ENCODE results near the gene MT1F. TPM values are rescaled to one million over a fixed set of nuclear protein-coding genes. Genes with fewer than 3 reads are reported as not detected.

The MT1F gene
- total RNA-seq, 1 experiment from 2014 or later: 2.4 TPM

DNA sequence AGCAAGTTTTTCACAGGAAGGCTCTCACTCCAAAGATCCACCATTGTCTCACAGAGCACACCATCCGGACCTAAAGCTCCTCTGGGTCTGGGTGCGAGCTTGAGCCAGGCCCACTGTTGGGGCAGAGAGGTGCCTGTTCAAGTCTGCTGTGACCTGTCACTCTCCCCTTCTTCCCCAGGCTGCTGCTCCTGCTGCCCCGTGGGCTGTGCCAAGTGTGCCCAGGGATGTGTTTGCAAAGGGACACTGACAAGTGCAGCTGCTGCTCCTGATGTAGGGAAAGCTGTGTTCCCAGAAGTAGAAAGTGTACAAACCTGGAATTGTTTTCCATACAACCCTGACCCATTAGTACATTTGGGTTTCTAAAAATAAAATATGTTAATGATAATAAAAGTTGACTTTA, 19.7 kb downstream of the MT1F start:
- no peak overlapping the region for H3K27ac Mint-ChIP-seq (ENCODE audit: low read depth, unreplicated experiment)
- peaks cover 14% of the 10 kb centered on the region for H3K4me1 Mint-ChIP-seq (ENCODE audit: insufficient read depth, unreplicated experiment)
- BruUV-seq (replicated peaks): no TSS peak
- TF ChIP-seq CTCF (IDR thresholded peaks at IDR 0.05; ENCODE audit: unreplicated experiment): no peak
- POLR2A ChIA-PET: interaction anchor here (1.7 to 14.3 kb wide), 3 partner anchors 46 to 67 kb away, joined by 8 to 793 read pairs (median 444); partner anchors contain the start of genes MT1E and MT2A
- intact Hi-C loops (cut with micrococcal nuclease): no loop called here
- CTCF ChIA-PET: interaction anchor here (0.6 to 1.9 kb wide), 6 partner anchors 13 to 113 kb away, joined by 3 to 6 read pairs (median 3); no protein-coding TSS in a partner anchor
- no peaks in the 10 kb centered on the region for H3K36me3 Mint-ChIP-seq (ENCODE audit: insufficient read depth, unreplicated experiment)
- H3K4me3 Mint-ChIP-seq (ENCODE audit: unreplicated experiment): no peak overlapping the region
- no peak for DNase-seq (ENCODE audit: unreplicated experiment)
- no peaks in the 10 kb centered on the region for H3K9me3 Mint-ChIP-seq (ENCODE audit: unreplicated experiment)
- no peaks in the 10 kb centered on the region for H3K27me3 Mint-ChIP-seq (ENCODE audit: insufficient read depth, unreplicated experiment)

DNA sequence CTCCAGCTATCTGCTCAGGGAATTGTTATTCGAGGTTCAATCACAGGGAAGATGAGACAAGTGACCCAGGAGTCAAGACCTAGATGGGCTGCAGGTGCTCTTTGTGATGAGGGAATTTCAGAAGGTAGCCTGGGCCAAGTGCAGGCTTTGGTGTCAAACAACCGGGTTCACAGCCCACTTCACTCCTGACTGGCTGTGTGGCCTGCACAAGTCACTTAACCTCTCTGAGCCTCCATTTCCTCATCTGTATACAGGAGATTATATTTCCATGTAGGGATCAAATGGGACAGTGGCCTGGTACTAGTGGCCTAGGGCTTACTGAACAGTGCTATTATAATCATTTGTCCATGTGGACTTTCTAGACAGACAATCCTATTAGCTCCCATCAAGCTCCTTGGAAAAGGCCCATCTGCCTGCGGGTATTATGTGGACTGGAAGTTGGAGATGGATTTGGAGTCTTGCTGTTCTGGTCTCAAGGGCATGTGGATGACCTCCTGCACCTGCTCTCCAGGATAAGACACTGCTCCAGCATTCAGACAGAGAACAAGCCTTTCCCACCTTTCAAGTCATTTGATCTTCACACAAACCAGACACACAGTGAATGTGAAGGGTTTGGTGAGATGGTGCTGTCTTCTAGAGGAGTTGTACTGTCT, 21.4 kb downstream of the MT1F start:
- peaks cover 21% of the 10 kb centered on the region for H3K4me1 Mint-ChIP-seq (ENCODE audit: insufficient read depth, unreplicated experiment)
- no peak for DNase-seq (ENCODE audit: unreplicated experiment)
- intact Hi-C loops (cut with micrococcal nuclease): no loop called here
- H3K27me3 Mint-ChIP-seq (ENCODE audit: insufficient read depth, unreplicated experiment): no peaks in the 10 kb centered on the region
- ChIA-PET POLR2A (interaction anchor here (0.6 to 14.3 kb wide), 8 partner anchors 21 to 161 kb away, joined by 3 to 793 read pairs (median 6); partner anchors contain the start of genes BBS2, MT1E and MT2A), CTCF (interaction anchor here (0.7 to 1.4 kb wide), 4 partner anchors 14 to 153 kb away, joined by 3 to 4 read pairs (median 3); no protein-coding TSS in a partner anchor)
- no peak overlapping the region for H3K4me3 Mint-ChIP-seq (ENCODE audit: unreplicated experiment)
- TF ChIP-seq CTCF (IDR thresholded peaks at IDR 0.05; ENCODE audit: unreplicated experiment): no peak
- H3K27ac Mint-ChIP-seq (ENCODE audit: low read depth, unreplicated experiment): no peak overlapping the region
- no TSS peak for BruUV-seq (replicated peaks)
- peaks cover 14% of the 10 kb centered on the region for H3K36me3 Mint-ChIP-seq (ENCODE audit: insufficient read depth, unreplicated experiment)
- H3K9me3 Mint-ChIP-seq (ENCODE audit: unreplicated experiment): no peaks in the 10 kb centered on the region

DNA sequence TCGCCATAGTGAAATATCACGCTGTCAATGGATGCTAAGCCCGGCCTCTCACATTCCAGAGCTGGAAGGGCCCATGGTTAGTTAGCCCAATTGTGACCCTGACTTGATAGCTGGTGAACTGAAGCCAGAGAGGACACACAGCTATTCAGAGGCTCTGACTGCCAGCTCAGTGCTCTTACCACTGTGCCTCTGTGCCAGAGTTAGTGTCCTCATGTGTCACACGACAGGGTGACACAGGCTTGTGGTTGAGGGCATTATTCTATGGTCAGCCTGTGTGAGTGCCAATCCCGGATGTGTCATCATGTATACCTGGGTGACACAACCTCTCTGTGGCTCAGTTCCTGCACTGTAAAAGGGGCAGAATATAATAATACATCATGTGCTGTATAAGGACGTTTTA, 22.1 kb downstream of the MT1F start:
- ChIA-PET POLR2A (interaction anchor here (0.5 to 14.3 kb wide), 8 partner anchors 10 to 161 kb away, joined by 3 to 793 read pairs (median 4); partner anchors contain the start of genes BBS2, MT1E and MT2A), CTCF (interaction anchor here (0.6 to 1.4 kb wide), 5 partner anchors 15 to 74 kb away, joined by 3 to 4 read pairs (median 3); no protein-coding TSS in a partner anchor)
- no peaks in the 10 kb centered on the region for H3K27me3 Mint-ChIP-seq (ENCODE audit: insufficient read depth, unreplicated experiment)
- DNase-seq (ENCODE audit: unreplicated experiment): no peak
- H3K4me1 Mint-ChIP-seq (ENCODE audit: insufficient read depth, unreplicated experiment): peaks cover 26% of the 10 kb centered on the region
- TF ChIP-seq CTCF (IDR thresholded peaks at IDR 0.05; ENCODE audit: unreplicated experiment): no peak
- intact Hi-C loops (cut with micrococcal nuclease): no loop called here
- H3K4me3 Mint-ChIP-seq (ENCODE audit: unreplicated experiment): no peak overlapping the region
- no peaks in the 10 kb centered on the region for H3K9me3 Mint-ChIP-seq (ENCODE audit: unreplicated experiment)
- no TSS peak for BruUV-seq (replicated peaks)
- no peak overlapping the region for H3K27ac Mint-ChIP-seq (ENCODE audit: low read depth, unreplicated experiment)
- peaks cover 15% of the 10 kb centered on the region for H3K36me3 Mint-ChIP-seq (ENCODE audit: insufficient read depth, unreplicated experiment)

DNA sequence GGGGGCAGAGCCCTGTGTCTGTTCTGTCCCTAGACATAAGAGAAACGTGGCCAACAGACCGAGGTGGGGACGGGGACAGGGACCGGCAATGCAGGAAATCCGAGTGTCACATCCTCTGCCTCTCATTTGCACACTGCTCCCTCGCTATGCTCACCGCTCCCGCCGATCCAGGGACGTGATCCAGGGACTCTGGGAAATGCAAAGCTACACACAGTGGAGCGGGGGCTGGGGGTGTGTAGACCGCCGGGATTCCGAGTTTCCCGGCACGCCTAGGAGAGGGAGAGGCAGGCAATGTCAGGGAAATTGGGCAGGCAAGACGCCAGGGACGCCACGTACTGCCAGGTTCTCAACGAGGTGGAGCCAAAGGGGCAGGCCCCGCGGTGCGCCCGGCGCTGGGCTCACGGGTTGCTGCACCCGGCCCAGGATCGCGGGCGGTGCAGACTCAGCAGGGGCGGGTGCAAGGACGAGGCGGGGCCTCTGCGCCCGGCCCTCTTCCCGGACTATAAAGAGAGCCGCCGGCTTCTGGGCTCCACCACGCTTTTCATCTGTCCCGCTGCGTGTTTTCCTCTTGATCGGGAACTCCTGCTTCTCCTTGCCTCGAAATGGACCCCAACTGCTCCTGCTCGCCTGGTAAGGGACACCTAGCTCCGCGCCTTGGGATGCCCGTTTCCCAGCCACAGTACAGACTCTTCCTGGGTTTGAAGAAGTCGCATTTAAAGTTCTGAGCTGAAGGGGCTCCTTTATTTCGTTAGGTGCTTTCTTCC, 24.4 kb downstream of the MT1F start, which contains the start of gene MT1X:
Gene MT1X, plus strand, starts transcription at position 532 of the 764 bp plus-strand sequence. Its CDS starts 71 bp downstream, at position 603.
- Mint-ChIP-seq H3K27me3 (ENCODE audit: insufficient read depth, unreplicated experiment) (no peaks in the 10 kb centered on the region), H3K27ac (ENCODE audit: low read depth, unreplicated experiment) (peak within 1 kb of the TSS; percentile 67), H3K4me1 (ENCODE audit: insufficient read depth, unreplicated experiment) (peaks cover 26% of the 10 kb centered on the region), H3K9me3 (ENCODE audit: unreplicated experiment) (no peaks in the 10 kb centered on the region), H3K4me3 (ENCODE audit: unreplicated experiment) (peak within 1 kb of the TSS; percentile 70), H3K36me3 (ENCODE audit: insufficient read depth, unreplicated experiment) (peaks cover 21% of the 10 kb centered on the region)
- BruUV-seq (replicated peaks): no TSS peak
- no peak for TF ChIP-seq CTCF (IDR thresholded peaks at IDR 0.05; ENCODE audit: unreplicated experiment)
- CTCF ChIA-PET: interaction anchor here (0.6 to 2.1 kb wide), 7 partner anchors 16 to 537 kb away, joined by 3 to 12 read pairs (median 3); no protein-coding TSS in a partner anchor
- intact Hi-C loops (cut with micrococcal nuclease): no loop called here
- POLR2A ChIA-PET: interaction anchor here (0.7 to 14.3 kb wide), 34 partner anchors 9 to 1128 kb away, joined by 3 to 793 read pairs (median 6); partner anchors contain the start of genes BBS2, MT1E, MT1F and MT2A
- peak; percentile 95 for DNase-seq (ENCODE audit: unreplicated experiment)

Data from MCF 10A (cell line).